Measurements from ENCODE around the gene LRRC45. TPM values are rescaled to one million over a fixed set of nuclear protein-coding genes. Genes with fewer than 3 reads are reported as not detected.

Gene LRRC45
- total RNA-seq, 4 donors from 2014 or later = 13.1 to 25.8 (median 15.3) TPM

DNA sequence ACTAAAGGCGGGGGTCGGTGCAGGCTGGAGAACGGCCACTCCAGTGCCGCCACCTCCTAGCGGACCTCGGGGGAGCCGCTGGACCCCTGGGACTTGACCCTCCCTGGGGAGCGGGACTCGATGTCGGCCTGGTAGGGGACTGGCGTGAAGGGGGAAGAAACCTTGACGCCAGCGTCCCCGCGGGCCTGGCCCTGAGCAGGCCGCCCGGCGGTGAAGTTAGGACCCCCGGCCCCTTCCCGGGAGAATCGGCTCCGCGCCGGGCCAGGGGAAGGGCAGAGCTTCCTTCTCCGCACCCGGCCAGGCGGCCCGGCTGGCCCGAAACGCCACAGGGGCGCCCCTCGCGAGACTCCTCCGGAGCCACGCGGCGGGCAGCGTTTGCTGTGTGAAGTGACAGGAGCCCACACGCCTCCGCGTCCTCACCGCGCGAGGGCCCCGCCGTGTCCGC is 42.1 kb downstream of the LRRC45 start:
- DNase-seq (ENCODE audit: low spot score in 2 of 2) = no peak
- Histone ChIP-seq H3K4me3 (peak overlapping the region; percentile 71 to 97 (median 86)), H3K27ac (peak overlapping the region; percentile 72 to 93 (median 84)), H3K4me1 (peaks cover 0 to 30% (median 14%) of the 10 kb centered on the region in 4 donors), H3K9me3 (no peaks in the 10 kb centered on the region), H3K36me3 (peaks cover 0 to 40% (median 10%) of the 10 kb centered on the region in 3 donors), H3K27me3 (no peaks in the 10 kb centered on the region)
- TF ChIP-seq EP300 (IDR thresholded peaks at IDR 0.05) (no peak), POLR2A (IDR thresholded peaks at IDR 0.05) (no peak), CTCF (IDR thresholded peaks at IDR 0.05) (no peak)
- 0% methylated on average over 7 to 37 of the region's 47 CpGs for WGBS, 2 donors

GRCh38 chr17:82065638-82066303 is 42.7 kb downstream of the LRRC45 start, which contains the start of gene DUS1L:
Gene DUS1L (minus strand): TSS chr17:82065804. CDS start chr17:82065059, 745 bp downstream.
- WGBS, 2 donors = 19 to 26% methylated on average over 33 to 54 of the region's 88 CpGs
- Histone ChIP-seq H3K4me3 (peak within 1 kb of the TSS; percentile 71 to 97 (median 86)), H3K9me3 (no peaks in the 10 kb centered on the region), H3K4me1 (peaks cover 0 to 30% (median 14%) of the 10 kb centered on the region in 4 donors), H3K36me3 (peaks cover 0 to 35% (median 6%) of the 10 kb centered on the region in 3 donors), H3K27me3 (no peaks in the 10 kb centered on the region), H3K27ac (peak within 1 kb of the TSS; percentile 72 to 95 (median 91))
- peak in 1 of 2 donors; percentile 53 for TF ChIP-seq POLR2A (IDR thresholded peaks at IDR 0.05)
- peak in 1 of 5 experiments; percentile 51 for TF ChIP-seq CTCF (IDR thresholded peaks at IDR 0.05)
- TF ChIP-seq EP300 (IDR thresholded peaks at IDR 0.05) = peak in 1 of 2 donors; percentile 82
- peak in 1 of 2 donors; percentile 20 for DNase-seq (ENCODE audit: low spot score in 2 of 2)

- no peak overlapping the region for H3K27ac ChIP-seq
- no peaks in the 10 kb centered on the region for H3K27me3 ChIP-seq
- no peaks in the 10 kb centered on the region for H3K9me3 ChIP-seq
- H3K4me3 ChIP-seq = no peak overlapping the region
- TF ChIP-seq POLR2A (IDR thresholded peaks at IDR 0.05) (no peak), CTCF (IDR thresholded peaks at IDR 0.05) (no peak), EP300 (IDR thresholded peaks at IDR 0.05) (no peak)
- no peaks in the 10 kb centered on the region for H3K36me3 ChIP-seq
- DNase-seq (ENCODE audit: low spot score in 2 of 2) = no peak
- peaks cover 0 to 9% (median 3%) of the 10 kb centered on the region in 4 donors for H3K4me1 ChIP-seq
These were observed 47.5 kb downstream of the LRRC45 start for GRCh38 chr17:82070611-82071010.

DNA sequence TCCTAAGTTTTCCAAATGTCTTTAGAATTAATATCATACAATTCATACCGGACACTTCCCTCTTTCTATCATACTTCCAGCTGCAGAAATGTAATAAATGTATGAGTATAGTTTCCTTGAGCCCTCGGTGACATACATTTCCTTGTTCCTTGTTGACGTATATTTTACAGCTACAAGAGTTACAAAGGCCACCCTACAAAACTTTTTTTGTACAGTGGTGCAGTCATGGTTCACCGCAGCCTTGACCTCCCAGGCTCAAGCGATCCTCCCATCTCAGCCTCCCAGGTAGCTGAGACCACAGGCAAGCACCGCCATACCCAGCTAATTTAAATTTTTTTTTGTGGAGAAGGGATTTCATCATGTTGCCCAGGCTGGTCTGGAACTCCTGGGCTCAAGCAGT is 49.7 kb downstream of the LRRC45 start:
- H3K27me3 ChIP-seq = no peaks in the 10 kb centered on the region
- no peak for DNase-seq (ENCODE audit: low spot score in 2 of 2)
- H3K27ac ChIP-seq = no peak overlapping the region
- WGBS, 2 donors = 84 to 86% methylated on average over 6 of the region's 6 CpGs
- peaks cover 0 to 9% (median 1%) of the 10 kb centered on the region in 4 donors for H3K4me1 ChIP-seq
- no peak for TF ChIP-seq CTCF (IDR thresholded peaks at IDR 0.05)
- no peak for TF ChIP-seq POLR2A (IDR thresholded peaks at IDR 0.05)
- TF ChIP-seq EP300 (IDR thresholded peaks at IDR 0.05) = no peak
- H3K4me3 ChIP-seq = no peak overlapping the region
- H3K9me3 ChIP-seq = no peaks in the 10 kb centered on the region
- H3K36me3 ChIP-seq = no peaks in the 10 kb centered on the region

DNA sequence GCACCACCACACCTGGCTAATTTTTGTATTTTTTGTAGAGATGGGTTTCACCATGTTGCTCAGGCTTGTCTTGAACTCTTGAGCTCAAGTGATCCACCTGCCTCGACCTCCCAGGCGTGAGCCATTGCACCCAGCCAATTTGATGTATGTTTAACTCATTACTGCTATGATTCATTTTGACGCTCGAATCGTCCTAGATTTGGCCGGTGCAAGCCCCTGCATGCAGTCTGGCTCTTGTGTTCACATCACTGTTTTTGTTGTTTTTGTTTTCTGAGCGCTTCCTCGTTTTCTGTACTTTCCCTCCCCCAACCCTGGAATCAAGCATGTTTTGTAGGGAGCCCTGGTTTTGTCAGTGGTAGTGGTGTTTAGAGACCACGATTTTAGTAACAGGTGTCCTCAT is 50.3 kb downstream of the LRRC45 start:
- no peak for TF ChIP-seq EP300 (IDR thresholded peaks at IDR 0.05)
- no peak for TF ChIP-seq POLR2A (IDR thresholded peaks at IDR 0.05)
- WGBS, 2 donors = 83 to 91% methylated on average over 9 of the region's 9 CpGs
- peaks cover 0 to 2% (median 0%) of the 10 kb centered on the region in 3 donors for H3K36me3 ChIP-seq
- no peaks in the 10 kb centered on the region for H3K9me3 ChIP-seq
- no peak for DNase-seq (ENCODE audit: low spot score in 2 of 2)
- H3K4me1 ChIP-seq = peaks cover 0 to 15% (median 4%) of the 10 kb centered on the region in 4 donors
- no peak overlapping the region for H3K27ac ChIP-seq
- no peak overlapping the region for H3K4me3 ChIP-seq
- no peaks in the 10 kb centered on the region for H3K27me3 ChIP-seq
